ENCODE results near the gene AQP1.

DNA sequence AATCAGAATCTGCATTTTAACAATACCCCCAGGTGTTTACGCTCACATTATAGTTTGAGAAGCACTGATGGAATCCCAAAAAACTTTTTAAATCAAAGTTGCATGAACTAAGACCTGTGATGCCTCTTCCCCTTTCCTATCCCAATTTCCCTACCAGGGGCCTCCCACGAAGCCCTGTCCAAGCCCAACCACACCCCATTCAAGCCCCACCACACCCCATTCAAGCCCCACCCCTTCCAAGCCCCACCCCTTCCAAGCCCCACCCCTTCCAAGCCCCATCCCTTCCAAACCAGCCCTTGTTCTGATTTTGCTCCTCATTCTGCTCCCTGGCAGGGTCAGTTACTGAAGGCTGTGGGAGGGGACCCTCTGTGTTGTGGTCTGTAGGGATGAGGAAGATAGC lies 9.8 kb upstream of the AQP1 start:
- TF ChIP-seq EZH2 (IDR thresholded peaks at IDR 0.05; ENCODE audit: insufficient read depth, poor library complexity, severe bottlenecking): no peak
- no peak for TF ChIP-seq EZH2phosphoT487 (IDR thresholded peaks at IDR 0.05; ENCODE audit: insufficient read depth, low read depth)
